Middle frontal gyrus (tissue), 1 donor: ENCODE results near the gene IQSEC3.

Source experiments
- DNase-seq: peaks from one replicate; pipeline ENCODE4 v3.0.0-alpha.2; 2015; ENCODE audit warnings: low spot score; ENCODE audit errors: extremely low spot score

Gene IQSEC3

GRCh38 chr12:78981-79380 is 12.4 kb downstream of the IQSEC3 start:
- DNase-seq = no peak

GRCh38 chr12:80681-81190 is 14.2 kb downstream of the IQSEC3 start:
- DNase-seq = no peak

- DNase-seq = no peak
Observed at GRCh38 chr12:82740-83139, 16.2 kb downstream of the IQSEC3 start.

- DNase-seq = no peak
Observed at GRCh38 chr12:84056-84455, 17.5 kb downstream of the IQSEC3 start.

GRCh38 chr12:85191-85666 is 18.7 kb downstream of the IQSEC3 start:
- no peak for DNase-seq

- DNase-seq = no peak
Observed at GRCh38 chr12:87315-87714, 20.7 kb downstream of the IQSEC3 start.

- no peak for DNase-seq
Observed at GRCh38 chr12:87856-88255, 21.3 kb downstream of the IQSEC3 start.

- no peak for DNase-seq
Observed at GRCh38 chr12:89653-90052, 23.1 kb downstream of the IQSEC3 start.

- DNase-seq = no peak
Observed at GRCh38 chr12:91213-91612, 24.6 kb downstream of the IQSEC3 start.

GRCh38 chr12:93266-94005 is 26.9 kb downstream of the IQSEC3 start:
- DNase-seq = no peak

- DNase-seq = no peak
Observed at GRCh38 chr12:96543-96942, 30.0 kb downstream of the IQSEC3 start.

GRCh38 chr12:98924-99352 is 32.4 kb downstream of the IQSEC3 start:
- DNase-seq = no peak

GRCh38 chr12:99605-100004 is 33.0 kb downstream of the IQSEC3 start:
- no peak for DNase-seq

GRCh38 chr12:101969-102878 is 35.7 kb downstream of the IQSEC3 start:
- no peak for DNase-seq

GRCh38 chr12:102879-103168 is 36.3 kb downstream of the IQSEC3 start:
- DNase-seq = no peak

- no peak for DNase-seq
Observed at GRCh38 chr12:103169-103981, 36.8 kb downstream of the IQSEC3 start.

- no peak for DNase-seq
Observed at GRCh38 chr12:104551-105081, 38.0 kb downstream of the IQSEC3 start.

- no peak for DNase-seq
Observed at GRCh38 chr12:105696-106095, 39.1 kb downstream of the IQSEC3 start.

GRCh38 chr12:106118-106591 is 39.6 kb downstream of the IQSEC3 start:
- DNase-seq = no peak

GRCh38 chr12:108594-108993 is 42.0 kb downstream of the IQSEC3 start:
- no peak for DNase-seq

GRCh38 chr12:109446-109845 is 42.9 kb downstream of the IQSEC3 start:
- DNase-seq = no peak
